Naive thymus-derived CD8-positive, alpha-beta T cell (primary cell): ENCODE measurements around the gene AHR. TPM values are rescaled to one million over a fixed set of nuclear protein-coding genes. Genes with fewer than 3 reads are reported as not detected.
A peak's percentile ranks its signal among the peaks of the same experiment; 100 is the strongest.

ENCODE experiments used
- ATAC-seq, 2 donors: fragments of 150-1000 bp; cut with Tn5 transposase in 1 of 2; sonication (Bioruptor Pico), chemical (Tn5 transposase) in 1 of 2; 1 replicate in 1 of 2; 2 replicates in 1 of 2; pipeline ENCODE4 v1.10.0; 2021; ENCODE audit warnings: mild to moderate bottlenecking in 2 of 2, moderate library complexity in 2 of 2
- POLR2A ChIA-PET: fragments of 350-600 bp; sonication (Branson Sonifier 250); formaldehyde crosslinking; loops from one replicate; lab custom pipeline; 2021; ENCODE audit warnings: antibody characterized with exemption; lab: Charles Lee
- DNase-seq, 10 donors: peaks; one replicate each; pipeline versions ENCODE4 v3.0.0 to v3.0.0-alpha.2; 2020 to 2022
- H3K27ac Mint-ChIP-seq, 10 donors: one replicate each; pipeline ENCODE4 v1.8.0; 2020 to 2022; ENCODE audit warnings: mild to moderate bottlenecking in 10 of 10, mixed read lengths in 10 of 10, moderate library complexity in 4 of 10, inconsistent platforms in 1 of 10
- H3K27me3 Mint-ChIP-seq, 5 donors: one replicate each; pipeline ENCODE4 v1.8.0; 2021 to 2022; ENCODE audit warnings: mixed read lengths in 5 of 5
- H3K36me3 Mint-ChIP-seq, 3 donors: one replicate each; pipeline ENCODE4 v1.8.0; 2020 to 2022; ENCODE audit warnings: mixed read lengths in 3 of 3, mild to moderate bottlenecking in 2 of 3, inconsistent platforms in 1 of 3
- H3K4me1 Mint-ChIP-seq, 4 donors: one replicate each; pipeline ENCODE4 v1.8.0; 2021 to 2022; ENCODE audit warnings: mixed read lengths in 4 of 4
- H3K4me3 Mint-ChIP-seq, 10 donors: one replicate each; pipeline ENCODE4 v1.8.0; 2020 to 2022; ENCODE audit warnings: mild to moderate bottlenecking in 10 of 10, mixed read lengths in 10 of 10, moderate library complexity in 6 of 10, inconsistent platforms in 1 of 10
- H3K9me3 Mint-ChIP-seq, 9 donors: one replicate each; pipeline ENCODE4 v1.8.0; 2020 to 2022; ENCODE audit warnings: mixed read lengths in 9 of 9, mild to moderate bottlenecking in 3 of 9, inconsistent platforms in 1 of 9, moderate library complexity in 1 of 9
- polyA plus RNA-seq, 3 donors: library from polyadenylated mRNA; unstranded; fragments of 300-500 nt; fragmentation: Illumina TruSeq; gene quantifications; one replicate each; pipeline ENCODE4 v1.2.3, GENCODE V29; 2021
- total RNA-seq, 8 experiments: library from RNA in 2 of 8; stranded (reverse) in 2 of 8; gene quantifications; one replicate each; pipeline ENCODE4 v1.2.3 and lab custom pipeline; 2021 to 2026

The AHR gene
- total and polyA plus RNA-seq, 5 experiments from 2014 or later, result 2.2 to 14.2 (median 3.5) TPM

GRCh38 chr7:17354473-17354872, 56.0 kb downstream of the AHR start:
- H3K4me1 Mint-ChIP-seq, result peaks cover 0 to 5% (median 0%) of the 10 kb centered on the region in 4 donors

DNA sequence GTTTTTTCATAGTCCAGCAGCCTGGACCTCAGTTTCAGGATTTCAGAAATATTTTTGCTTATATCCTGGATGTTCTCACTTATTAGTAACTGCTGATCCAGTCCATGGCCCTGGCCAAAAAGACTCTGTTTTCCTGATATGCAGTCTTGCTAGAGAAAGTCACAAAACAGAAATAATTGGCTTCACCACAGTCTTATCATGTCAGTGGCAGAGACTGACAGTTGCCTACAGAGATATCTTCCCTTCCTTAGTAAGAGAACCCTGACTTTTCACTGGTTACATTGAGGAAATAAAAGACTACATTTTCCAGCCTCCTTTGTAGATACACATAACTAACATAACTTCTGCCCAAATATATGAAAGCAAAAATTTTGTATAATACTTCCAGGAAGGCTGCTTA, 56.6 kb downstream of the AHR start:
- POLR2A ChIA-PET, result no interaction called here
- peaks cover 2 to 40% (median 14%) of the 10 kb centered on the region in 9 donors for H3K9me3 Mint-ChIP-seq
- H3K27ac Mint-ChIP-seq, result no peak overlapping the region
- no peak for DNase-seq
- no peak for ATAC-seq
- peaks cover 4 to 29% (median 16%) of the 10 kb centered on the region in 3 donors for H3K36me3 Mint-ChIP-seq
- H3K4me1 Mint-ChIP-seq, result peaks cover 0 to 5% (median 1%) of the 10 kb centered on the region in 4 donors
- H3K4me3 Mint-ChIP-seq, result no peak overlapping the region
- peaks cover 0 to 4% (median 0%) of the 10 kb centered on the region in 5 donors for H3K27me3 Mint-ChIP-seq

More at GRCh38 chr7:17354473-17354872, 56.0 kb downstream of the AHR start:
- DNase-seq (no peak), ATAC-seq (no peak)
- H3K27me3 Mint-ChIP-seq, result peaks cover 0 to 2% (median 0%) of the 10 kb centered on the region in 5 donors
- POLR2A ChIA-PET, result no interaction called here
- peaks cover 2 to 40% (median 14%) of the 10 kb centered on the region in 9 donors for H3K9me3 Mint-ChIP-seq
- H3K27ac Mint-ChIP-seq, result no peak overlapping the region
- peaks cover 4 to 33% (median 21%) of the 10 kb centered on the region in 3 donors for H3K36me3 Mint-ChIP-seq
- no peak overlapping the region for H3K4me3 Mint-ChIP-seq

DNA sequence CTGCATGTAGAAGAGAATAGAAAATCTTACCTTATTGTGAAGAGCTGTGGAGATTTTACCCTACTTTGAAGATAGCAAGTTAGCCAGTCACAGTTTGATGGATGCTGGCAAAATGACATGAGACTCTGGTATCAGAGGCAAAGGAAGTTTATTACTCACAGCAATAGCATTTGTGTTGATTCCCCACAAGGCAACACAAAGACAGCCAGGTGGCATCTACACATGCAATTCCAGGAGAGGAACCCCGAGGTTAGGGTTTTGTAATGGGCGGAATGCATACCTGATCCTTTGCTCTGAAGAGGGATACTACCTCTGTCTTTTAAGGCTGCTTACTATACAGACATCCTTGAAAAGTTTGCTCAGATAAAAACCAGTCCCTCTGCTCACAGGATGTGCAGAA, 59.5 kb downstream of the AHR start:
- no peak for DNase-seq
- Mint-ChIP-seq H3K27ac (no peak overlapping the region), H3K9me3 (peaks cover 0 to 23% (median 0%) of the 10 kb centered on the region in 9 donors), H3K27me3 (peaks cover 0 to 7% (median 0%) of the 10 kb centered on the region in 5 donors), H3K4me1 (peaks cover 0 to 2% (median 0%) of the 10 kb centered on the region in 4 donors), H3K4me3 (no peak overlapping the region), H3K36me3 (peaks cover 0 to 13% (median 0%) of the 10 kb centered on the region in 3 donors)
- POLR2A ChIA-PET, result no interaction called here
- ATAC-seq, result no peak

GRCh38 chr7:17359610-17360009, 61.2 kb downstream of the AHR start:
- no peak overlapping the region for H3K4me3 Mint-ChIP-seq
- H3K9me3 Mint-ChIP-seq, result peaks cover 0 to 14% (median 0%) of the 10 kb centered on the region in 9 donors
- peaks cover 0 to 7% (median 0%) of the 10 kb centered on the region in 5 donors for H3K27me3 Mint-ChIP-seq
- no peak for DNase-seq
- peaks cover 0 to 2% (median 0%) of the 10 kb centered on the region in 4 donors for H3K4me1 Mint-ChIP-seq
- POLR2A ChIA-PET, result no interaction called here
- no peak for ATAC-seq
- H3K36me3 Mint-ChIP-seq, result peaks cover 0 to 9% (median 0%) of the 10 kb centered on the region in 3 donors
- H3K27ac Mint-ChIP-seq, result no peak overlapping the region

DNA sequence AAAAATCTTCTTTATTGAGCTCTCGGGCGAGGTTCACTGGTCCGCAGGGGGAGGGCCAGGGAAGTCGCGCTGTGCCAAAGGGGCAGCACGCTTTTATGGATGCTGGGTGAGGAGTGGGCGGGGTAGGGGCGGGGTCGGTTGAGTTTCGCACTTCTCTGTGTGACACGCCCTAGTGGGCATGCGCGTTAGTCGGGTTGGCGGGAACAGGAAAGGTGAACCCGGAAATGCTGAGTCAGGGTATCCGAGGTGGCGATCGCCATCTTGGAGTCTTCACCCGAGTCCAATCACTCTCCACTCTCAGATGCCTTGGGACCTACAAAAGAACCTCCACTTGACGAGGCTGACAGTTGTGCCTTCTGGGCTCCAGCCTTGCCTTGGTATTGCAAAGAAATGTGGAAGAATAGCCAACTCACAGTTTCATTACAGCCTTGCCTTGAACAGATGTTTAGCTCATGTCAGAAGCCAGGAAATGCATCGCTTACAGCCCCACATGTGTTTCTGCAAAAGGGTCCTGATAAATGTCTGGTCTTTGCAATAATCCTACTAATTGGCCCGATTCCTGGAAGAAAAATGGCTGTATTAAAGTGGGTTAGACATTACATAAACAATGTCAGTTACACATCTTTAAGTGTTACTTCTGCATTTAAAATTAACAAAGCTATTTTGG, 64.1 kb downstream of the AHR start:
- POLR2A ChIA-PET, result no interaction called here
- ATAC-seq, result no peak
- Mint-ChIP-seq H3K9me3 (peaks cover 0 to 7% (median 0%) of the 10 kb centered on the region in 9 donors), H3K27ac (no peak overlapping the region), H3K27me3 (peaks cover 0 to 10% (median 0%) of the 10 kb centered on the region in 5 donors), H3K36me3 (peaks cover 0 to 7% (median 0%) of the 10 kb centered on the region in 3 donors), H3K4me3 (no peak overlapping the region), H3K4me1 (peaks cover 2 to 6% (median 5%) of the 10 kb centered on the region in 4 donors)
- no peak for DNase-seq

- H3K36me3 Mint-ChIP-seq, result peaks cover 0 to 2% (median 0%) of the 10 kb centered on the region in 3 donors
- POLR2A ChIA-PET, result no interaction called here
- peaks cover 0 to 7% (median under 1%) of the 10 kb centered on the region in 5 donors for H3K27me3 Mint-ChIP-seq
- DNase-seq (no peak), ATAC-seq (no peak)
- H3K27ac Mint-ChIP-seq, result no peak overlapping the region
- H3K9me3 Mint-ChIP-seq, result peaks cover 0 to 7% (median 0%) of the 10 kb centered on the region in 9 donors
- H3K4me1 Mint-ChIP-seq, result peaks cover 2 to 6% (median 5%) of the 10 kb centered on the region in 4 donors
- H3K4me3 Mint-ChIP-seq, result no peak overlapping the region
Observed at GRCh38 chr7:17364671-17365070, 66.2 kb downstream of the AHR start.

DNA sequence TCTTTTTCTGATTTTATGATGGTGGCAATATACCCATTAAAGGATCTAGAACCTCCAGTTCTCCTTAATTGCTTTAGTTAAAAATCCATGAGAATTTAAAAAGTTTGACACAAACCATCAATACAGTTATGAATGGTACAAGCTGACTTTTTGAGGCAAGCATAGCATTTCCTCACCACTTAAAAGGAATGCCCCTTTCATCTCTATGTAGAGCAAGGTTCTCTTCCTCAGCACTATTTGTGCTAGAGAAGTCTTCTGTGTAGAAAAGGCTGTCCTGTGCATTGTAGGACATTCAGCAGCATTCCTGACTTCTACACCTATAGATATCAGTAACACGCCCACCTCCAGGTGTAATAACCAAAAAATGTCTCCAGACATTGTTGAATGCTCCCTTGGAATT, 67.3 kb downstream of the AHR start:
- peaks cover 0 to 3% (median 0%) of the 10 kb centered on the region in 5 donors for H3K27me3 Mint-ChIP-seq
- ATAC-seq (peak in 1 of 2 donors; percentile 57), DNase-seq (peak in 1 of 10 donors; percentile 1)
- POLR2A ChIA-PET, result interaction anchor here (0.6 kb wide), 1 partner anchor 28 kb away, joined by 3 read pairs; no protein-coding TSS in a partner anchor
- H3K4me3 Mint-ChIP-seq, result no peak overlapping the region
- peaks cover 2 to 6% (median 5%) of the 10 kb centered on the region in 4 donors for H3K4me1 Mint-ChIP-seq
- no peak overlapping the region for H3K27ac Mint-ChIP-seq
- peaks cover 0 to 2% (median 0%) of the 10 kb centered on the region in 3 donors for H3K36me3 Mint-ChIP-seq
- H3K9me3 Mint-ChIP-seq, result peaks cover 0 to 7% (median 0%) of the 10 kb centered on the region in 9 donors

DNA sequence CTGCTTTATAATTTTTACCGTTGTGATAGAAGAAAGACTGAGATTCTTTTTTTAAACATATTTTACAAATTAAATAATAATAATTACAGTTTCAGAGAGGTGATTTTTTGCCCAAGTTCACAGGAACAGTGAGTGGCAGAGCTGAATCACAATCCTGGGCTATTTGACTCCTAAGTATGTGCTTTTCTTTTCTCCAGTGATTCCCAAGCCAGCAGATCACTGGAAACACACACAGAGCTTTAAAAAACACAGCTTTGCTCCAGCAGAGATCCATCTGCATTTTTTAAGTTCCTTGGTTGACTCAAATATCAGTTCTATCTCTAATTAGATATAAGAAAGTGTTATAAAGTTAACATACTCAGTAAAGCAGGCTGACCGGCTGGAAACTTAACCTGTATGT, 69.0 kb downstream of the AHR start:
- H3K27me3 Mint-ChIP-seq, result peaks cover 0 to 3% (median 0%) of the 10 kb centered on the region in 5 donors
- H3K4me3 Mint-ChIP-seq, result no peak overlapping the region
- H3K27ac Mint-ChIP-seq, result no peak overlapping the region
- peaks cover 0 to under 1% (median 0%) of the 10 kb centered on the region in 9 donors for H3K9me3 Mint-ChIP-seq
- H3K36me3 Mint-ChIP-seq, result no peaks in the 10 kb centered on the region
- peaks cover 2 to 6% (median 5%) of the 10 kb centered on the region in 4 donors for H3K4me1 Mint-ChIP-seq
- DNase-seq, result no peak
- POLR2A ChIA-PET, result no interaction called here
- no peak for ATAC-seq

- no peak overlapping the region for H3K4me3 Mint-ChIP-seq
- ATAC-seq (no peak), DNase-seq (no peak)
- H3K4me1 Mint-ChIP-seq, result peaks cover 2 to 6% (median 5%) of the 10 kb centered on the region in 4 donors
- no peaks in the 10 kb centered on the region for H3K36me3 Mint-ChIP-seq
- H3K27me3 Mint-ChIP-seq, result peaks cover 0 to 3% (median 0%) of the 10 kb centered on the region in 5 donors
- POLR2A ChIA-PET, result no interaction called here
- no peak overlapping the region for H3K27ac Mint-ChIP-seq
- H3K9me3 Mint-ChIP-seq, result no peaks in the 10 kb centered on the region
Observed at GRCh38 chr7:17368856-17369524, 70.5 kb downstream of the AHR start.

DNA sequence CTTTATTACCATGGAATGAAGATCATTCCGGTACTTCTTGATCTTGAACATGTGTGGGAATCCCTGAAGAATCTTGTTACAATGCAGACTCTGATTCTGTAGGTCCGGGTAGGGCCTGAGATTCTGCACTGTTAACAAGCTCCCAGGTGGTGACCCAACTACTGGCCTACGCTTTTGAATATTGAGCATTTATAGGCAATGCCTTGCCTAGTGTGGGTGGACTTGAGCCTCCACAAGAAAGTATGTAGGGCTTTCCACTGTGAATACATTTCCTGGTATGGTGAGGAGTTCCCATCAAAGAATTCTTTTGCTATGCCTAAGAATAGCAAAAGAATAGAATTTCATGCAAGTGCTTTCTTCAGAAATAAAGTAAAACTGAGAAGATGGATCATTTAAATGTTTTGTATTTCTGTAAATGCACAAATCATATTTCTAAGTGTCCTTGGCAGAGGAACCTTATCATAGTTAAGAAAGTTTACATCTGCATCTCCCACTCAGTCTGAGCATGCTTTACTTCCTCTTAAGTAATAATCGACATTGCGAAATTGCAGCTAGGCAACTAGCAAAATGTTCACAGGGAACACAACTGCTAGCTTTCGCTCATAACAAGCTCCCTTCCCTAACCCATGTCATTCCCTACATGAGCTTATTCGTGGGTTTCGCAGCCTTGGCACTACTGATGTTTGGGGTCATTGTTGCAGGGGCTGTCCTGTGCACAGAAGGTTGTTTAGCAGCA, 71.4 kb downstream of the AHR start:
- no peaks in the 10 kb centered on the region for H3K9me3 Mint-ChIP-seq
- H3K27ac Mint-ChIP-seq, result no peak overlapping the region
- peaks cover 0 to 3% (median 0%) of the 10 kb centered on the region in 5 donors for H3K27me3 Mint-ChIP-seq
- H3K36me3 Mint-ChIP-seq, result no peaks in the 10 kb centered on the region
- no peak overlapping the region for H3K4me3 Mint-ChIP-seq
- POLR2A ChIA-PET, result no interaction called here
- H3K4me1 Mint-ChIP-seq, result peaks cover 2 to 6% (median 5%) of the 10 kb centered on the region in 4 donors
- DNase-seq, result no peak
- no peak for ATAC-seq

GRCh38 chr7:17370901-17371585, 72.6 kb downstream of the AHR start:
- DNase-seq (no peak), ATAC-seq (no peak)
- no peaks in the 10 kb centered on the region for H3K9me3 Mint-ChIP-seq
- H3K4me3 Mint-ChIP-seq, result no peak overlapping the region
- peaks cover 0 to 2% (median under 1%) of the 10 kb centered on the region in 4 donors for H3K4me1 Mint-ChIP-seq
- H3K27me3 Mint-ChIP-seq, result peaks cover 0 to 2% (median 0%) of the 10 kb centered on the region in 5 donors
- no peaks in the 10 kb centered on the region for H3K36me3 Mint-ChIP-seq
- POLR2A ChIA-PET, result no interaction called here
- no peak overlapping the region for H3K27ac Mint-ChIP-seq
